HCT116 (cell line): Measurements from ENCODE around the gene SDCCAG8. TPM values are rescaled to one million over a fixed set of nuclear protein-coding genes. Genes with fewer than 3 reads are reported as not detected.

Experiments used
- ATAC-seq: fragments of 200-7000 bp; cut with Tn5 transposase; 2 replicates; pipeline ENCODE4 v1.9.1; 2020; ENCODE audit warnings: mild to moderate bottlenecking, moderate library complexity
- BruUV-seq: library from RNA; stranded (reverse); fragments of 400-500 nt; replicated peaks from 2 replicates; lab custom pipeline; 2021; lab: Mats Ljungman, UMichigan
- CTCF ChIA-PET: fragments of 300-600 bp; sonication (Branson Sonifier 250); formaldehyde crosslinking; loops from one replicate; lab custom pipeline; 2021; ENCODE audit warnings: antibody characterized with exemption; lab: Charles Lee
- POLR2A ChIA-PET: fragments of 300-600, 350-600 bp; sonication (Branson Sonifier 250); formaldehyde crosslinking; loops from one replicate; lab custom pipeline; 2021; ENCODE audit warnings: antibody characterized with exemption; lab: Charles Lee
- RAD21 ChIA-PET, 2 experiments: fragments of 300-600 bp; sonication (Branson Sonifier 250); formaldehyde crosslinking; loops; one replicate each; lab custom pipeline; 2023; ENCODE audit warnings: low total read pairs in 2 of 2; ENCODE audit not compliant: uncharacterized antibody in 2 of 2, unreplicated experiment in 2 of 2, low non-redundant PET in 1 of 2; lab: Charles Lee
- DNase-seq: peaks from one replicate; pipeline ENCODE4 v3.0.0-alpha.2; 2010; ENCODE audit warnings: low read depth, low spot score
- H2AFZ ChIP-seq: fragments of 200-600 bp; shearing (Covaris generic), sonication (generic); 2 replicates; pipeline ENCODE4 v1.6.1; 2017; ENCODE audit warnings: low read depth, mixed run types, mixed read lengths, antibody characterized with exemption, low read length; ENCODE audit not compliant: poor library complexity, severe bottlenecking
- H3K27ac ChIP-seq: 2 replicates; pipeline ENCODE4 v1.5.1; 2012; ENCODE audit warnings: low read depth, low read length
- H3K27me3 ChIP-seq: fragments of 200-600 bp; sonication (generic); 2 replicates; pipeline ENCODE4 v1.6.1; 2016; ENCODE audit warnings: mixed run types, low read length, mixed read lengths; ENCODE audit not compliant: insufficient read depth
- H3K36me3 ChIP-seq, 2 experiments: fragments of 200-500 bp in 1 of 2; fragments of 200-600 bp in 1 of 2; sonication (Bioruptor generic) in 1 of 2; sonication (generic) in 1 of 2; 2 replicates each; pipeline versions ENCODE4 v1.5.1 to v1.6.1; 2014 to 2016; ENCODE audit warnings: low read length in 2 of 2, inconsistent platforms in 1 of 2, mixed read lengths in 1 of 2, mixed run types in 1 of 2; ENCODE audit not compliant: insufficient read depth in 2 of 2, control insufficient read depth in 1 of 2
- H3K4me1 ChIP-seq, 2 experiments: fragments of 200-600 bp in 1 of 2; sonication (generic) in 1 of 2; 2 replicates each; pipeline versions ENCODE4 v1.5.1 to v1.6.1; 2012 to 2017; ENCODE audit warnings: low read length in 2 of 2, inconsistent platforms in 1 of 2, mild to moderate bottlenecking in 1 of 2, mixed read lengths in 1 of 2, mixed run types in 1 of 2, moderate library complexity in 1 of 2; ENCODE audit not compliant: insufficient read depth in 2 of 2, control insufficient read depth in 1 of 2
- H3K4me2 ChIP-seq: fragments of 200-600 bp; sonication (generic); 2 replicates; pipeline ENCODE4 v1.6.1; 2017; ENCODE audit warnings: mixed run types, low read length, mixed read lengths
- H3K4me3 ChIP-seq, 2 experiments: fragments of 200-600 bp in 1 of 2; sonication (generic) in 1 of 2; replicated peaks in 1 of 2; 2 replicates each; pipeline ENCODE4 v1.5.1; 2011 to 2016; ENCODE audit warnings: low read length in 2 of 2, control low read depth in 1 of 2, low read depth in 1 of 2, mild to moderate bottlenecking in 1 of 2, mixed read lengths in 1 of 2, mixed run types in 1 of 2
- H3K79me2 ChIP-seq: fragments of 200-600 bp; sonication (generic); 2 replicates; pipeline ENCODE4 v1.6.1; 2017; ENCODE audit warnings: mild to moderate bottlenecking, mixed run types, low read length, moderate library complexity, mixed read lengths; ENCODE audit not compliant: insufficient read depth
- H3K9ac ChIP-seq: fragments of 200-600 bp; sonication (generic); 2 replicates; pipeline ENCODE4 v1.6.1; 2016; ENCODE audit warnings: low read length, mixed read lengths
- H3K9me2 ChIP-seq: fragments of 200-600 bp; sonication (generic), shearing (Covaris generic); 2 replicates; pipeline ENCODE4 v1.6.1; 2017; ENCODE audit warnings: mixed run types, mild to moderate bottlenecking, moderate library complexity; ENCODE audit not compliant: insufficient read depth
- H3K9me3 ChIP-seq, 2 experiments: fragments of 200-500 bp in 1 of 2; fragments of 200-600 bp in 1 of 2; sonication (Bioruptor generic) in 1 of 2; sonication (generic) in 1 of 2; 2 replicates each; pipeline ENCODE4 v1.6.1; 2014 to 2017; ENCODE audit warnings: low read length in 2 of 2, mixed read lengths in 2 of 2, inconsistent platforms in 1 of 2, low read depth in 1 of 2, mild to moderate bottlenecking in 1 of 2, mixed run types in 1 of 2, moderate library complexity in 1 of 2; ENCODE audit not compliant: control insufficient read depth in 1 of 2, insufficient read depth in 1 of 2
- H4K20me1 ChIP-seq: fragments of 200-600 bp; sonication (generic), shearing (Covaris generic); 2 replicates; pipeline ENCODE4 v1.6.1; 2017; ENCODE audit warnings: mixed run types, mild to moderate bottlenecking, moderate library complexity; ENCODE audit not compliant: insufficient read depth
- CBX3 ChIP-seq: IDR thresholded peaks from 2 replicates; pipeline ENCODE4 v1.6.1; 2012; ENCODE audit warnings: low read depth
- CEBPB ChIP-seq: IDR thresholded peaks from 2 replicates; pipeline ENCODE4 v1.6.1; 2012; ENCODE audit warnings: low read depth
- EZH2 ChIP-seq: fragments of 200-600 bp; sonication (generic); IDR thresholded peaks from 2 replicates; pipeline ENCODE4 v1.6.1; 2017; ENCODE audit warnings: antibody characterized with exemption, mixed run types
- FOSL1 ChIP-seq: IDR thresholded peaks from 2 replicates; pipeline ENCODE4 v1.6.1; 2012; ENCODE audit warnings: low read depth
- ZFX ChIP-seq: fragments of 450-650 bp; IDR thresholded peaks from 2 replicates; pipeline ENCODE4 v1.6.1; 2017
- ZNF274 ChIP-seq: fragments of 200-500 bp; sonication (Bioruptor generic); IDR thresholded peaks from 2 replicates; pipeline ENCODE4 v1.6.1; 2014; ENCODE audit warnings: mild to moderate bottlenecking, low read depth, low read length, inconsistent platforms
- intact Hi-C: fragments of 100-400 bp; cut with micrococcal nuclease; formaldehyde crosslinking; loops from 2 replicates; pipeline ENCODE4 v1.10.0; 2022
- total RNA-seq: library from RNA; stranded (reverse); gene quantifications from one replicate; pipeline ENCODE4 v1.2.1, GENCODE V29; 2021; ENCODE audit not compliant: unreplicated experiment

The SDCCAG8 gene
- total RNA-seq, 1 experiment from 2014 or later, result 38.2 TPM

GRCh38 chr1:243413431-243414151 is 157.8 kb downstream of the SDCCAG8 start:
- no peak for DNase-seq
- CTCF ChIA-PET, result no interaction called here
- no peak overlapping the region for H3K27ac ChIP-seq
- intact Hi-C loops, result no loop called here
- TF ChIP-seq ZNF274 (no peak), ZFX (no peak), CBX3 (no peak), EZH2 (no peak), CEBPB (no peak)
- TF ChIP-seq, all 23 proteins: peak for 0
- H3K4me3 ChIP-seq, result no peak overlapping the region
- H3K36me3 ChIP-seq, result no peaks in the 10 kb centered on the region
- H3K9me3 ChIP-seq, result no peaks in the 10 kb centered on the region
- no peaks in the 10 kb centered on the region for H3K79me2 ChIP-seq
- H3K9ac ChIP-seq, result no peak overlapping the region
- no peak for ATAC-seq
- no peak overlapping the region for H2AFZ ChIP-seq
- no peaks in the 10 kb centered on the region for H3K4me1 ChIP-seq
- H3K9me2 ChIP-seq, result no peaks in the 10 kb centered on the region
- H4K20me1 ChIP-seq, result no peaks in the 10 kb centered on the region
- H3K27me3 ChIP-seq, result no peaks in the 10 kb centered on the region
- ChIA-PET POLR2A (no interaction called here), RAD21 (no interaction called here)
- H3K4me2 ChIP-seq, result no peak overlapping the region
- BruUV-seq, result no TSS peak

GRCh38 chr1:243414152-243414494 is 158.3 kb downstream of the SDCCAG8 start:
- no peaks in the 10 kb centered on the region for H3K9me3 ChIP-seq
- H3K27me3 ChIP-seq, result no peaks in the 10 kb centered on the region
- no peaks in the 10 kb centered on the region for H3K9me2 ChIP-seq
- no peak overlapping the region for H3K4me2 ChIP-seq
- no peak for DNase-seq
- BruUV-seq, result no TSS peak
- no peak for TF ChIP-seq ZNF274
- TF ChIP-seq FOSL1, result no peak
- no peak for TF ChIP-seq EZH2
- H3K79me2 ChIP-seq, result no peaks in the 10 kb centered on the region
- H3K36me3 ChIP-seq, result no peaks in the 10 kb centered on the region
- H4K20me1 ChIP-seq, result no peaks in the 10 kb centered on the region
- no peak overlapping the region for H3K27ac ChIP-seq
- intact Hi-C loops, result no loop called here
- ATAC-seq, result no peak
- no peak overlapping the region for H3K9ac ChIP-seq
- POLR2A ChIA-PET, result no interaction called here
- no peaks in the 10 kb centered on the region for H3K4me1 ChIP-seq
- RAD21 ChIA-PET, result no interaction called here
- no peak overlapping the region for H3K4me3 ChIP-seq
- H2AFZ ChIP-seq, result no peak overlapping the region
- CTCF ChIA-PET, result no interaction called here
